Testis (tissue), 3 donors: ENCODE data around the gene KCNN3. TPM values are rescaled to one million over a fixed set of nuclear protein-coding genes. Genes with fewer than 3 reads are reported as not detected.
A peak's percentile ranks its signal among the peaks of the same experiment; 100 is the strongest.

Experiments used
- DNase-seq: peaks from one replicate; pipeline ENCODE4 v3.0.0-alpha.2; 2019
- H3K27ac ChIP-seq, 2 donors: fragments of 200-600 bp; sonication (generic); one replicate each; pipeline ENCODE4 v1.5.1; 2019
- H3K27me3 ChIP-seq: fragments of 200-600 bp; sonication (generic); one replicate; pipeline ENCODE4 v1.5.1; 2019
- H3K36me3 ChIP-seq: fragments of 200-600 bp; sonication (generic); one replicate; pipeline ENCODE4 v1.5.1; 2017; ENCODE audit warnings: low read depth; ENCODE audit errors: missing control alignments
- H3K4me1 ChIP-seq: fragments of 200-600 bp; sonication (generic); one replicate; pipeline ENCODE4 v1.5.1; 2019
- H3K4me3 ChIP-seq, 2 donors: fragments of 200-600 bp; sonication (generic); one replicate each; pipeline ENCODE4 v1.5.1; 2017 to 2019
- H3K9me3 ChIP-seq: fragments of 200-600 bp; sonication (generic); one replicate; pipeline ENCODE4 v1.5.1; 2017
- POLR2A ChIP-seq: fragments of 450-650 bp; IDR thresholded peaks from one replicate; pipeline ENCODE4 v1.6.1; 2017; ENCODE audit warnings: antibody characterized with exemption, mild to moderate bottlenecking, moderate library complexity
- WGBS, 2 donors: methylation state at CpG; one replicate each; pipeline ENCODE4 v1.1.5; 2018; 5-methylcytosine and 5-hydroxymethylcytosine counted together
- intact Hi-C: fragments of 100-400 bp; cut with DNase I; formaldehyde crosslinking; loops from one replicate; pipeline ENCODE4 v1.15.1; 2023; ENCODE audit warnings: low total_unique reads
- polyA plus RNA-seq: library from polyadenylated mRNA; stranded (reverse); fragments of 350-450 nt; fragmentation: Illumina TruSeq; extraction: RNeasy Lipid Tissue Mini Kit (QIAGEN cat#74804); gene quantifications from one replicate; pipeline ENCODE4 v1.2.3, GENCODE V29; 2014; ENCODE audit warnings: low read depth, low replicate concordance; ENCODE audit not compliant: insufficient read depth
- total RNA-seq, 2 donors: library from RNA; depleted of rRNA; stranded (reverse); fragments of >200 nt; gene quantifications; one replicate each; pipeline ENCODE4 v1.2.3, GENCODE V29; 2016
- TF ChIP-seq, protein P1 (sequence below), 3 experiments: fragments of 450-650 bp in 2 of 3; fragments of 200-600 bp in 1 of 3; sonication (generic) in 1 of 3; IDR thresholded peaks; one replicate each; pipeline ENCODE4 v1.5.1; 2016 to 2019; ENCODE audit warnings: antibody characterized with exemption in 3 of 3, mild to moderate bottlenecking in 2 of 3, moderate library complexity in 1 of 3

The KCNN3 gene
- total and polyA plus RNA-seq, 3 donors from 2014 or later = 0.24 to 0.78 (median 0.56) TPM

GRCh38 chr1:154870734-154871133 is 653 bp upstream of the KCNN3 start:
- TF ChIP-seq POLR2A = no peak
- TF ChIP-seq, protein P1, sequence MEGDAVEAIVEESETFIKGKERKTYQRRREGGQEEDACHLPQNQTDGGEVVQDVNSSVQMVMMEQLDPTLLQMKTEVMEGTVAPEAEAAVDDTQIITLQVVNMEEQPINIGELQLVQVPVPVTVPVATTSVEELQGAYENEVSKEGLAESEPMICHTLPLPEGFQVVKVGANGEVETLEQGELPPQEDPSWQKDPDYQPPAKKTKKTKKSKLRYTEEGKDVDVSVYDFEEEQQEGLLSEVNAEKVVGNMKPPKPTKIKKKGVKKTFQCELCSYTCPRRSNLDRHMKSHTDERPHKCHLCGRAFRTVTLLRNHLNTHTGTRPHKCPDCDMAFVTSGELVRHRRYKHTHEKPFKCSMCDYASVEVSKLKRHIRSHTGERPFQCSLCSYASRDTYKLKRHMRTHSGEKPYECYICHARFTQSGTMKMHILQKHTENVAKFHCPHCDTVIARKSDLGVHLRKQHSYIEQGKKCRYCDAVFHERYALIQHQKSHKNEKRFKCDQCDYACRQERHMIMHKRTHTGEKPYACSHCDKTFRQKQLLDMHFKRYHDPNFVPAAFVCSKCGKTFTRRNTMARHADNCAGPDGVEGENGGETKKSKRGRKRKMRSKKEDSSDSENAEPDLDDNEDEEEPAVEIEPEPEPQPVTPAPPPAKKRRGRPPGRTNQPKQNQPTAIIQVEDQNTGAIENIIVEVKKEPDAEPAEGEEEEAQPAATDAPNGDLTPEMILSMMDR (IDR thresholded peaks at IDR 0.05) = no peak
- intact Hi-C loops = loop anchor here (10.0 kb wide), 1 partner anchor 306 kb away; the partner anchor contains the start of gene CHRNB2
- Histone ChIP-seq H3K9me3 (no peaks in the 10 kb centered on the region), H3K36me3 (no peaks in the 10 kb centered on the region), H3K27ac (no peak overlapping the region), H3K27me3 (no peaks in the 10 kb centered on the region), H3K4me3 (no peak overlapping the region), H3K4me1 (peaks cover 11% of the 10 kb centered on the region)
- 37 to 51% methylated on average over 6 of the region's 6 CpGs for WGBS, 2 donors
- no peak for DNase-seq

- H3K4me1 ChIP-seq = peaks cover 11% of the 10 kb centered on the region
Measured at GRCh38 chr1:154869351-154870114, 548 bp downstream of the KCNN3 start.

DNA sequence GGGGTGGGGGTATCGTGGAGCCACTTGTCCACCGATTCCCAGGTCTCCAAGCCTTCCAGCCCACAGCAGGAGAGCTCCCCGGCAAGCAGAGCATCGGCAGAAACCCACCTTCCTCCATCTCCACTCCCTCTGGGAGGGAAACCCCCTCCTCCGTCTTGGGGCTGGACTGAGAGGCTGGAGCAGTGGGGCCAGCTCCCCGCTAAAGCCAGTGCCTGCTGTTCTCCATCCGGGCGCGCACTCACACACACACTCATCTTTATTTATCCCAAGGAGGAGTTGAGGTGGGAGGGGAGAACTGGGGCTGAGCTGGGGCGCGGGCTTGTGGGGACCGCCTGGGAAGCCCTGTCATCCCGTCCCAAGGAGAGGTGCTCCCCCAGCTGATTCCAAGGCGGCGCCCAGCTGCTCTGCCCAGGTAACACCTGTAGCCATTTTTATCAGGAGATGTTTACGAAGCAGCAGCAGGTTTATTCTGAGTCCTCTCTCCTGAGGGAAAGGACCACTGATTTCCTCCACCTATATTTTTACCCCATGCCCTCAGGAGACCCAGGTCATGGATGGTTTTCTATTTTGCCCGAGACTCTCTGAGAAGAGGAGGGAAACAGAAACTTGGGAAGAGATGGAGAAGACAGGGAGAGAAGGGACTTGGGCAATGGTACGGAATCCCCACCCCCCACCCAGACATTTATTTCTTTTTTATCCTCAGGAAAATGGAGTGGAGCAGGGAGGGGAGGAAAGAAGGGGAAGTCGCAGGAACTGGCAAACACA is 2.1 kb downstream of the KCNN3 start:
- DNase-seq = no peak
- no peak for TF ChIP-seq POLR2A
- TF ChIP-seq, protein P1 (IDR thresholded peaks at IDR 0.05) = no peak
- Histone ChIP-seq H3K27ac (no peak overlapping the region), H3K9me3 (no peaks in the 10 kb centered on the region), H3K36me3 (no peaks in the 10 kb centered on the region), H3K27me3 (no peaks in the 10 kb centered on the region), H3K4me1 (peaks cover 11% of the 10 kb centered on the region), H3K4me3 (no peak overlapping the region)
- WGBS, 2 donors = 26 to 37% methylated on average over 19 of the region's 19 CpGs
- intact Hi-C loops = no loop called here

More at GRCh38 chr1:154869351-154870114, 548 bp downstream of the KCNN3 start:
- DNase-seq = peak; percentile 37
- no peaks in the 10 kb centered on the region for H3K36me3 ChIP-seq
- H3K27ac ChIP-seq = no peak overlapping the region
- H3K27me3 ChIP-seq = no peaks in the 10 kb centered on the region
- H3K9me3 ChIP-seq = no peaks in the 10 kb centered on the region
- intact Hi-C loops = loop anchor here (10.0 kb wide), 1 partner anchor 305 kb away; the partner anchor contains the start of gene CHRNB2
- no peak for TF ChIP-seq POLR2A
- TF ChIP-seq, protein P1 (IDR thresholded peaks at IDR 0.05) = no peak
- peak overlapping the region in 1 of 2 donors; percentile 20 for H3K4me3 ChIP-seq
- 5 to 24% methylated on average over 10 to 26 of the region's 26 CpGs for WGBS, 2 donors

GRCh38 chr1:154867064-154867825 is 2.8 kb downstream of the KCNN3 start:
- intact Hi-C loops = no loop called here
- Histone ChIP-seq H3K36me3 (no peaks in the 10 kb centered on the region), H3K27ac (no peak overlapping the region), H3K4me3 (no peak overlapping the region), H3K4me1 (peaks cover 11% of the 10 kb centered on the region), H3K27me3 (no peaks in the 10 kb centered on the region), H3K9me3 (no peaks in the 10 kb centered on the region)
- WGBS, 2 donors = 28 to 40% methylated on average over 1 to 25 of the region's 25 CpGs
- DNase-seq = no peak
- TF ChIP-seq POLR2A = no peak
- TF ChIP-seq, protein P1 (IDR thresholded peaks at IDR 0.05) = no peak
